Dermis microvascular lymphatic vessel endothelial cell (primary cell): ENCODE measurements around the gene CLSTN3. TPM values are rescaled to one million over a fixed set of nuclear protein-coding genes. Genes with fewer than 3 reads are reported as not detected.
"Not testable (repeated sequence)": the region's sequence is repeated elsewhere in the genome, so short reads cannot be mapped to it uniquely, and the experiment has no call there.

Source experiments
- DNase-seq, 2 donors: peaks; one replicate each; pipeline versions ENCODE4 v3.0.0 to v3.0.0-alpha.2; 2010; ENCODE audit warnings: low read depth in 2 of 2
- total RNA-seq: library from RNA; depleted of rRNA; stranded (reverse); fragments of >200 nt; gene quantifications from 2 replicates; pipeline ENCODE4 v1.2.1, GENCODE V29; 2014

The CLSTN3 gene
- total RNA-seq, 1 donor from 2014 or later: 15.0 TPM

DNA sequence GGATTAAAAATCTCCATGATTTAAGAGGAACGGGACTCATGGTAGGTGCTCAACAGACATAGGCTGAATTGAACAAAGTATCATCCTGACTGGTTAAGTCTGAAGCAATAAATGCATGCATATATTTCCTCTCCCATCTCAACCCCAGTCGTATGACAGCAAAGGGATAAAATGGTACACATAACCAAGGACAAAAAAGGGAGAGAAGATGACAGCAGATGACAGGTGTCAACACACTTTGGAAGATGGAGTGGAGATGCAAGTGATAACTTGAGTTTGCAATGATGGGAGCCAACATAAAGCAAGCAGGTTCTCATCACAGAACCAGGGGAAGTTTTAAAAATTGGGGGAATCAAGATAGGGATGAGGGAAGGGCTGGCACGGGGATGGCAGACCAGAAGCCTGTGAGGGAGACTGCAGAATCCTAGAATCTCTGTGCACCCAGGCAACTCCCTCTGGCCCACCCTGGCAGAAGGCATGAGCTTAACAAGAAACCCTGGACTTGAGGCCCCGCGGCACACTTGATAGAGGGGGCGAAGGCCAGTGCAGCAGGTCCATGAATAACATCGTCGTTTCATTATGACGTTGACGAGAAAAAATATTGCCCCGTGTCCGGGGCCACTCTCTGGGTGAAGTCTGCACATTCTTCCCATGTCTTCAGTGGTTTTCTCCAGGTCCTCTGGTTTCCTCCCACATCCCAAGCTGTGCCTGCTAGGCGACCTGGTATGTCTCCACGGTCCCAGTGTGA lies 26.2 kb upstream of the CLSTN3 start:
- DNase-seq: no peak

DNA sequence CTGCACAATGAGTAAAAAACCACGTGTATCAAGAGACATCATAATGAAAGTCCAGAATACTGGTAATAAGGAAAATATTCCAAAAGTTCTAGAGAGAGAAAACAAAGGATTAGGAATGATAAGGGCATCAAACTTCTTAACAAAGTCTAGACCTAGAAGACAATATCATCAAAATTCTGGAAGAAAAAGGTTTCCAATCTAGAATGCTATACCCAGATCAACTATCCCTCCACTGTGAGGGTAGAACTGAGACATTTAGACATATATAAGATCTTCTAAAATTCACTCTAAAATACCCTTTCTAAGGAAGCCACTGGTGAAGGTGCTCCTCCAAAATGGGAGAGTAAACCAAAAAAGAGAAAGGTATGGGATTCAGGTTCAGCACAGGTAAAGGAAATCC lies 24.1 kb upstream of the CLSTN3 start:
- DNase-seq: no peak

DNA sequence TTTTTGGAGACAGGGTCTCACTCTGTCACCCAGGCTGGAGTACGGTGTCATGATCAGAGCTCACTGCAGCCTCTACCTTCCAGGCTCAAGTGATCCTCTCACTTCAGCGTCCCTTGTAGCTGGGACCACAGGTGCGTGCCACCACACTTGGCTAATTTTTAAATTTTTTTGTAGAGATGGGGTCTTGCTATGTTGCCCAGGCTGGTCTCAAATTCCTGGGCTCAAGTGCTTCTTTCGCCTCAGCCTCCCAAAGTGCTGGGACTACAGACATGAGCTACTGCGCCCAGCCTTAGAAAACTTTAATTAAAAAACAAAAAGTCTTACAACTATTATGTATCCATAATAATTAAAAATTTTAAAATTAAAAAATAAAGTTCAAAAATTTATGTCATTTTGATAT lies 23.0 kb upstream of the CLSTN3 start:
- DNase-seq: not testable (repeated sequence)

DNA sequence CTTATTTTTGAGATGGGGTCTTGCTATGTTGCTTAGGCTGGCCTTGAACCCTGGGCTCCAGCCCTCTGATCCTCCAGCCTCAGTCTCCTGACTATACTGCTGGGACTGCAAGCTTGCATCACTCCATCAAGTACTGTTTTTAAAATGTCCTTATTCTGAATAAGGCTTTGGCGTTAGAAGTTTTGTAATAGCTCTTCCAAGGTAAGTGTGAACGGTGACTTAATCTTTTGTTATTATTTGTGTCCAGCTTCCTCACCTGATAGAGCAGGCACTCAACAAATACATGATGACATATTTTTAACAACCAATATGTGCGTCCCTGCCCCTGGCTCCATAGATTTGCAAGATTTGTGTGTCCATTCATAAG lies 22.6 kb upstream of the CLSTN3 start:
- no peak for DNase-seq

DNA sequence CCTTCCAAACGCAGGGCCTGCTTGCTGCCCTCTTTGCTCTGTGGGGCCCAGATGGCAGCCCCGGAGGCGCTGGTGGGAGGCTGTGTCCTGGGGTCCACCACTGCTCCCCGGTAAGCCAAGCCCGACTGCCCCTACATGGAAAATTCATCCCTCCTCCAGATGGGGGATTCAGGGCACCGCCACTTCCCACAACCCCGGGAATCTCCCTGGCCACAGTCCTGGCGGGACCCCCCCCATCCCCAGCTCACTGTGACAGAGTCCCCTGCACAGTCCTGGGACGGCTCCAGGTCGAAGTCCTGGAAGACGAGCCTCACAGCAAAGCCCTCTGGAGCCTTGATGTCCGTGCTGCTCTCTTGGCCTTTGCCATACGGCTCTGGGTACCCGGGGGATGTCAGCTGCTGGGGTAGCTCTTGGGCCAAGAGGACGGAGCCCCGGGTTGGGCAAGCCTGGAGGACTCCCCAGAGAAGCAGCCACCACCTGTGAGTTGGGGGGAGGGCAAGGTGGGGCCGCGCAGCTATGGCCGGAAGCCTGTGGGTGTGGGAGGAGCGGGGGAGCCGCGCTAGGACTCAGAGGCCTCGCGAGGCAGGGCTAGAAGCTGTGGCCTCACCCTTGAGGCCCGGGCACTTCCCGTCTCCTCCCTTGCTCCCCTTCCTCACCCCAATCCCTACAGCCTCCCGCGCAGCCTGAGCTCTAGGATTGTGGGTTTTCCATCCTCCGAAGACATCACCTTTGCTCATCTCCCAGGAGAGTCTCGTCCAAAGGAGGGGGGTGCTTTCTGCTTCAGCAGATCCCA lies 22.0 kb upstream of the CLSTN3 start:
- peak in 1 of 2 donors; percentile 27 for DNase-seq

DNA sequence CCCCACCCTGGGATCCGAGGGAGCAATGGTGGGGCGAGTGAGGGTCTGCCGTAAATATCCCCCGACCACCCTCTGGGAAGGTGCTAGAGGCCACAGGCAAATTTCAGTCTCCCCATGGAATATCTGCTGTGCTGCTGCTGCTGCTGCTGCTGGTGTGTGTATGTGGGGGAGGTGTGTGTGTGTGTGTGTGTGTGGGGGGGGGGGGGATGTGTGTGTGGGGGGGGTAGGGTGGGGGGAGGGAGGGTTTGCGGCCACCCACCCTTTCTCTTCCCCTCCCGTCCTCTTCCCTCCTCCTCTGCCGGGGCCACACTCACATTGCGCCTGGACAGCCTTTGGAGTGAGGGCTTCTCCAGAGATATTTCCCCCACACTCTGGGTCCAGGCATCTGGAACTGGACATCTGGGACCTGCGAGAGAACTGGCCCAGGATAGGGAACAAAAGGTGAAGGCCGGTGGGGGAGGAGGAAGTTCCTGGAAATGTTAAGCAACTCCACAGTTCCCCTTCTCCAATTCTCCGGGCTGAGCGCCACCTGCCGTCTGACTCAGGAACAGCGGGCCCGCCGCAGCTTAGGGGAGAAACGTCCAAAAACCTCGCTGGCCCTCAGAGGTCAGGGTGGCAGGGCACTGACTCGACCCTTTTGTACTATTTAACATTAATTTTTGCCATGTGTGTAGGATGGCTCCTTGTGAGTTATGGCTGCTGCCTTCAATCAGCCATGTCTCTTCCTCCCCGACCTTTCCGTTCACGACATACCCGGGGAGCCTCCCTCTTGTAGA lies 21.2 kb upstream of the CLSTN3 start, which contains the start of gene C1RL:
Gene C1RL (minus strand): TSS at position 419 of the 776 bp plus-strand sequence. CDS start 34 bp downstream, at position 385.
- peak; percentile 41 to 60 for DNase-seq

DNA sequence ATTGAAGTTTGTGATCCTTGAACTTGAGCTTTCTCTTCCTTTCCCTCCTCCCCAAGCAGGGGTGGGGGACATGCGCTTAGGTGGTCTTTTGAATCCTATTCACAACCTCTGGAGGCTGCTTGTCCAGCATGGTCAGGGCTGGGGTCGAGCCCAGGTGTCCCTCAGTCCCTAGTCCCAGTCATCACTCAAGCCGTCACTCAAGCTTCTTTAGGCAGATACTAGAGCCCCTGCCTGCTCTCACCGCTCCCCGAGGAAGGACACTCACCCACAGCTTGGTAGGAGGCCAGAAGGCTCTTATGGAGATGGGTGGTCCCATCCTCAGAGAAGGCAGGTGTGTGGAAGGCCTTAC lies 20.6 kb upstream of the CLSTN3 start:
- DNase-seq: no peak

DNA sequence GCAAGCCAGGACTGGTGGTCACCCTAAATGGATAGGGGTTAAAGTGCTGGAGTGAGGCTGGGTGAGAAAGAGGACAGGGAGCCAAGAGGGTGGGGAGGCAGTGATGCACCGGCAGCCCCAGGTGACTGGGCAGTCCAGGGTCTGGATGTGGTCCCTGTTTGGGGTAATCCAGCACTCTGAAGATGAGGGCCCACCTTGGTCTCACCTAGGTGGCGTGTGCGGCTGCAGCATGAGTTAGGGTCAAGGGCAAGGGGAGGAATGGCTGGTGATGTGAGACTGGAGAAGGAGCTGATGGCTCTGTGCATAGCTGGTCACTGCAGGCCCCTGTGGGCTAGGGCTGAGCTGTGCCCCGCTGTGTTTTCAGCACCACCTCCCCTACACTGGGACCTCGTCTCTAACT lies 19.5 kb upstream of the CLSTN3 start:
- no peak for DNase-seq

DNA sequence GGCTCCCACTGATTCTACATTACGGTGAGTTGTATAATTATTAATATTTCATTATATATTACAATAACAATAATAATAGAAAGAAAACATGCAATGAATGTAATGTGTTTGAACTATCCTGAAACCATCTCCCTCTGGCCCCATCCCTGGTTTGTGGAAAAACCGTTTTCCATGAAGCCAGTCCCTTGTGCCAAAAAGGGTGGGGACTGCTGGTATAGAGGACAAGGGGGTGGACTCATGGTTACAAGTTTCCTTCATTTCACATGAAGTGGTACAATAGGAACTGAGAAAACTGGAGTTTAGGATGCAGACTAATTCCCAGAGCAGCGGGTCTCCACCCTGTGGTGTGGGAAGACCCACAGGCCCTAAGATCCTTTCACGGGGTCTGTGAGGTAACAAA lies 18.1 kb upstream of the CLSTN3 start:
- DNase-seq: no peak

DNA sequence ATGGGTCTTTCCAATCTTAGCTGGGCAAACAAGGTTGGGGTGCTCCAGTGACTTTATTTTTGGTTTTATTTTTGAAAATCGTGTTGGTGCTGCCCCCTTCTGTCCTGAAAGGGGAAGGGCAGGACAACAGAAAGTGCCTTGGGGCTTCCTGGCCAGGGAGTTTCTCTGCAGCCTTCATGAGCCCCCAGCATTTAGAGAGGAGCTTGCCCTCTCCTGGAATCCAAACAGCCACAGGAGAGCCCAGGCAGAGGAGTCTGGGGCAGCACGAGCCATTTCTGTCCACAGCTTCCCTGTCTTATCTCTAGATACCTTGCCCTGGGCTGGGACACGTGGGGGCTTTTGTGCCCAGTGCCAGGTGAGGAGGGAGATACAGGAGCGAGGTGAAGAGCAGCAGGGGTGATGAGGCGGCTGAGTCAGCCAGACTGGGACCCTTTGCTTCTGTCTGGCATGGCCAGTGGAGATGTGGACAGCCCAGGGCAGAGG lies 16.7 kb upstream of the CLSTN3 start:
- DNase-seq: peak in 1 of 2 donors; percentile 27

DNA sequence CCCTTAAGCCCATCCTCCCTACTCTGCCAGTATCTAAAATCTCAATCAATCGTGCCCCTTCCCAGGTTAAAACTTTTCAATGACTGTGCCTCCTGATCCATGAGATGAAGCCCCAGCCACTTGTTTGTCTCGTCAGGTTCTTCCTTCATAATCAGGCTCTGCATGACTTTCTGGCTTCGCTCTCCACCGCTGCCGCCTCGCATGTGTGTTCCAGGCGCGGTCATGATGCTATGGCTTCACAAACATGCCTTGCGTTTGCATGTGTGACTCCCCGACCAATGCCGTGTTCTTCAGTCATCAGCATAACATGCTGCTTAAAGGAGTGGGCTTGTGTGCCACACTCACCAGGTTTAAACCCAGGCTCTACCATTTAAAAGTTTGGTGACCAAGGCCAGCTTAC lies 16.2 kb upstream of the CLSTN3 start:
- DNase-seq: no peak

DNA sequence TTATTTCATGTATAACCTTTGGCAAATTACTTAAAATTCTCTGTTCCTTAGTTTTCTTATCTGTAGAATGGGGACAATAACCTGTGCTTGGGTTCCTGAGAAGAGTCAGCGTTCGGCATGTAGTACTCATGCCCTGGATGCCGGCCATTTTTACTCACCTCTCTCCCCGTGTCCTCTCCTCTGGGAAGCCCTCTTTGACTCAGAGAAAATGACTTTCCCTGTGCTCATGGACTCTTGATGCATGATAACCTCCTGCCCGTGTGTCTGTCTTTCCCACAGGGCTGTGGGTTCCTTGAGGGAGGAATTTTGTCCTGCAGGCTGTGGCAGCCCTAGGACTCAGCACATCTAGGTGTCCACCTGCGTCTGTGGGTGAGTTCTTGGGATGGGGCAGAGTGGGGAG lies 15.3 kb upstream of the CLSTN3 start:
- DNase-seq: no peak

DNA sequence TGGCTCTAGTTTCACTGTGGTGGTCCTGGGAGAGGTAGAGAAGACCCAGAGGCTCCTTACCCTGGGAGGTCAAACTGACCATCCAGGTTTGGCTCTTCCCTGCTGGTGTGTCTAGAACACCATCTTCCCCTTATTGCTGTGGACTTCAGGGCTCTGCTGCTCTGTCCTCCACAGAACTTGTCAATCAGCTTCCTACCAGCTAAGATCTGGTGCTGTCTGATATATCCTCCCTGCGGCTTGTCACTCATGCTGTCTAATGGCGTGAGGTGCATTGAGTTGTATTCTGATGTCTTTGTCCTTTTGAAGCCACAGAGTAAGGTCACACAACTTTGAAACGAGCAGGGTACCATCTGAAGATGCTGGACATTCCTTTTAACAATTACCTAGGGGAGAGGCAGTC lies 14.0 kb upstream of the CLSTN3 start:
- no peak for DNase-seq

DNA sequence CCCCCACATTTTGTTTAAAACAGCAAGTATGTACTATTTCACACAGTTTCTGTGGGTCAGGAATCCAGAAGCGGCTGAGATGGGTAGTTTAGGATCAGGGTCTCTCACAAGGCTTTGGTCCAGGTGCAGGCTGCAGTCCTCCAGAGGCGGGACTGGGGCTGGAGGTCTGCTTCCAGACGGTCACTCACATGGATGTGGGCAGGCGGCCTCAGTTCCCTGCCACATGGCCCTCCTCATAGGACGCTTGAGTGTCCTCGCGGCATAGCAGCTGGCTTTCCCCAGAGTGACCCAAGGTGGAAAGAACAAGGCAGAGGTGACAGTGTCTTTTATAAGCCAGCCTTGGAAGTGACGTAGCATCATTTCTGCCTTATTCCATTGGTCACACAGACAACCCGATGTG lies 13.3 kb upstream of the CLSTN3 start:
- DNase-seq: no peak

DNA sequence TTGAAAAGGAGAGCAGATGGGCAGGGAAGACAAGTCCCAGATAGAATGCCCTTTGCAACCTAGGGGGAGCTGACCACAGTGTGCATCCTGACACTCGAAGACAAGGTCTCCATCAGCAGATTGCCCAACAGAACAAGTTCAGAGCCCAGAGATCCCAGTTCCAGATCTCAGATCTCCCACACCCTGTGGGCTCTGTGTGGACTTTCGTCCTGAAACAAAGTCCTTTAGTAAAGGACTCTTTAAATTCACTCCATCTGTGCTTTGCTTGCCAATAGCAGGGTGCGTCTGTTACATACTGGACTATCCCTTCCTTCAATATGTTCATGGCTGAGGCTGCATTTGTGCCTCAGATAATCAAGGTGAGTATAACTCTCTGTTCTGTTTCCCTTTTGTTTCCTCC lies 12.5 kb upstream of the CLSTN3 start:
- no peak for DNase-seq

DNA sequence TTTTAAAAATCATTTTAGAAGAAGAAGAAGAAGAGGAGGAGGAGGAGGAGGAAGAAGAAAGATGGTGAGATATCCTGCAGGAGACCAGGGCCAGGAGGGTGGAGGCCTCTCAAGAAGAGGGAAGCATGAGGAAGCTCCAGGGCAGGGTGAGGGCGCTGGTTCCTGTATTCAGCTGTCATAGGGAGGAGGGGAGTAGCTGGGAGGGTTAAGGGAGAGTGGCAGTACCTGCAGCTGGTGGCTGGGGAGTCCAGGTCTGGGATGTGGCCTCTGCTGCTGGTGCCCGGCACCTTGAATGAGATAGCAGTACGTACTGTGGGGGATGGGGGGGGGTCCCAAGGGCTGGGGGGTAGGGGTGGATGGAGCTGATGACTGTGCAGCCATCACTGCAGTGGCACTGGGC lies 11.3 kb upstream of the CLSTN3 start:
- no peak for DNase-seq

DNA sequence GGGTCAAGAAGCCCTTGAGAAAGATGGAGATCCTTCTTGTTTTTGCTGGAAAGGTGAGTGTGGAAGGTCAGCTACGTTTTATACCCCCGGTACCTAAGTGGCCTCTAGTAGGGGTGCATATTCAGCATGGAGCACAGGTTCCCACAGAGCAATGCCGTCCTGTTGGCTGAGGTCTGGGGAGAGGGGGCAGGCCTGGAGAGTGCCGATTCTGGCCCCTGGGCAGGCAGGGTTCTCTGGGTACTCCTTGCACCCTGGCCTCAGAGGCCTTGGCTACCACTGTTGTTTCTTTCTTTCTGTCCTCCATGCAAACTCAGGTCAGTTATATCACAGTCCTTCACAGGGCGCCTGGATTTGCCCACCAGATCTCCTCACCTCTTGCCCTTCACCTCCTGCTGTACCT lies 10.0 kb upstream of the CLSTN3 start:
- DNase-seq: no peak

DNA sequence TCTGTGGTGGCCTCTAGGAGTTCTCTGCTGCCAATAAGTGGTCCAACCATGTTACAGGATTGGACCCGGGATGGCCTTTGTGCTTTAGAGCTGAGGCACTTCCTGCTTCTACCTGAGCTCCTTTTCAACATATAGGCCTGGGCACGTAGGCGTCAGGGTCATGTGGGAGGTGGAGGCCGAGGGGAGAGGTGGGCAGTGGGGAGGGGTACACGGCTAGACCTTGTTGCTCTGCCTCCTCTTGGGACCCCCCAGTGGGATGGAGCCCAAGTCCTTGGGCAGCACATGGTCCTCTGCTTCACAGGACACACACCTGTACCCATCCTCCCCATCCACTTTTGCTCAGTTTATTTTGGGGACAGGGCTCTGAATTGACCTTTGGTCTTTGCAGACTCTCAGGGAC lies 8.8 kb upstream of the CLSTN3 start:
- DNase-seq: no peak

DNA sequence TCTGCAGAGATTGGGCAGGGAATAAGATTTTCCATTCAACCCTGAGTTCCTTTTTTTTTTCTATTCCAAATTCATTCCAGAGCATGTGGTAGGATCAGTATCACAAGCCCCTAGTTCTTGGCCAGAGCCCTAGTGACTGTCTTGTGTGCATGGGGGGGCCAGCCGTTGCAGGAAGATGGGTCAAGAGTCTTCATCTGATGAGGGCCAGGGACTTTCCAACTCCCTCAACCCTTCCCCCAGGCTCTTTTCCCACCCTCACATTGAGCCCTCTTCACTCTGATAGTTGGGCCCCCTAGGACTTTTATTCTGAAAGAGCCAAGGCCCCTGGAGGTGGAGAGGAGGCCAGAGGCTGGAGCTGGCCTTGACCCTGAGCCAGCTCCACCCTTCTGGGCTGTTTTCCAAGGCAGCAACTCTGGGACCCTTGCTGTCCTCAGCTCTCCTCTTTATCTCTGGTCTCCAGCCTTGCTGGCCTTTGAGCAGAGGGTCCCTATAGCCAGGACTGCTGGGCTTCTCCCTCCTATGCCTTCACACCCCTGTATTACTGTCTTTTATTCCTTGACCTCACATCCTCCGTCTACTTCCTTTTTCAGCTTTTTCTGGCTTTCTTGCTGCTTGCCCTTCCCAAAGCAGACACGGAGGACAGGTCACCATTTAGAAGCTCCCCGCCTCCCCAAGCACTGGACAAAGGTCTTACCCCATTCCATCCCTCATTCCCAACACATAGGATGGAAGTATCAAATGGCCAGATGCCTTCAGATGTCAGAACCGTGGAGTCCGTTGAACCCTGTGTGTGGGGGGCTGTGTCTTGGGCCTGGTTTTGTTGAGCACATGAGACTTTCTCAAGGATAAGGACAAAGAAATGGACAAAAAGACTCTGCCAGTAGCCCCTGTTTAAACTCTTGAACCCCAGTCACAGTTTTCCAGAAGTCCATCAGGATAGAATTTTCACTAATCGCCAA lies 7.1 kb upstream of the CLSTN3 start:
- no peak for DNase-seq

DNA sequence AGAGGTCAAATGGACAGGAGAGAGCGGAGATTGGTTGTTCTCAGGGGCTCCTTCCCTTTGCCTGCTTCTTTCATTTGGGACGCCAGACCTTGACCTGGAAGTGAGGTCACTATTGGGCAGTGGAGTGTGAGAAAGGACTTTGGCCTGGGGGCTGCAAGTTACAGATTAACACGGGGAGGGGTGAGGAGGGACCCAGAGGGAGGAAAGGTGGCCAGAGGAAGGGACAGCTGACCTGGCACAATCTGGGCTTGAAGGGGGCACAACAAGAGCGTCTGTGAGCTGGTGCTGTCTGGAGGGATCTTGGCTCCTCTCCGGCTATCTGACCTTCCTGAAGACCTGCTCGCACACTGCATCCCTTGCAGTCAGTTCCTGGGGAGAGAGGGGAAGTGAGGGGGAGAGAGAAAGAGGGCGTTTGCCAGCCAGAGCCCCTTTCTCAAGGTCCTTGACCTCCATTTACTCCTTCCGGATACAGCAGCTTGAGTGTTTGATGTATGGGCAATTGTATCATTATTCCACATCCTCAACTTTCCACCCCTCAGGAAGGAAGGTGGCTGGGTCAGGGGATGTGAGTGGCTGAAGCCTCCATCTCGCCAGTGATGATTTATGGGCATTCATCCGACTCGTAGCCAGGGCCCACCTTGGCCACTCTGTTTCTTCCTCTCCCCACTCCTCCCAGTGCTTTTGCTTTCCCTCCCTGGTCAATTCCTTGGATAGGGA lies 6.2 kb upstream of the CLSTN3 start:
- DNase-seq: peak in 1 of 2 donors; percentile 66
